ENCODE measurements around the gene MAML1. TPM values are rescaled to one million over a fixed set of nuclear protein-coding genes. Genes with fewer than 3 reads are reported as not detected.
A peak's percentile ranks its signal among the peaks of the same experiment; 100 is the strongest.
"Not testable (repeated sequence)": the region's sequence is repeated elsewhere in the genome, so short reads cannot be mapped to it uniquely, and the experiment has no call there.

MAML1 gene
- total RNA-seq (2014; rRNA removed; shearing (Covaris generic)) (8.0 and 9.5 TPM in 2 replicates), polyA plus RNA-seq (2016; fragmentation: Nextera tagmentation; extraction: Ambion mirVana) (5.8 and 6.3 TPM in 2 replicates)

GRCh38 chr5:179732412-179732917 is at the start of gene MAML1:
TSS of gene MAML1 (plus strand) at chr5:179732822. CDS start at chr5:179733113, 291 bp downstream.
- H3K4me3 ChIP-seq: peak within 1 kb of the TSS; percentile 84
- H3K27ac ChIP-seq: peak within 1 kb of the TSS; percentile 82
- TF ChIP-seq EZH2 (IDR thresholded peaks at IDR 0.05; ENCODE audit: insufficient read depth, poor library complexity, severe bottlenecking) (no peak), EZH2phosphoT487 (IDR thresholded peaks at IDR 0.05; ENCODE audit: insufficient read depth, low read depth) (no peak)
- H3K4me2 ChIP-seq (ENCODE audit: unreplicated experiment): peak within 1 kb of the TSS; percentile 97
- peaks cover 4% of the 10 kb centered on the region; the same call in 1 of the 2 replicates for H4K20me1 ChIP-seq (ENCODE audit: insufficient read depth)
- H3K9me2 ChIP-seq (ENCODE audit: insufficient read depth): no peaks in the 10 kb centered on the region
- H3K36me3 ChIP-seq (ENCODE audit: low read depth): peaks cover 32% of the 10 kb centered on the region
- H2AFZ ChIP-seq: peak within 1 kb of the TSS; percentile 70
- H3K79me2 ChIP-seq (ENCODE audit: insufficient read depth): peaks cover 58% of the 10 kb centered on the region
- peak; percentile 100 for DNase-seq
- H3K9me3 ChIP-seq (ENCODE audit: low read depth): no peaks in the 10 kb centered on the region
- peaks cover 60% of the 10 kb centered on the region for H3F3A ChIP-seq (ENCODE audit: insufficient read depth)
- 1% methylated on average over 36 to 41 of the region's 41 CpGs for WGBS, 2 experiments (ENCODE audit: low coverage in 1 of 2, low lambda C conversion rate in 2 of 2, missing lambda C conversion rate in 2 of 2)
- in situ Hi-C loops (cut with MboI): no loop called here
- H3K9ac ChIP-seq: peak within 1 kb of the TSS; percentile 89
- H3K4me1 ChIP-seq (ENCODE audit: insufficient read depth): peaks cover 14% of the 10 kb centered on the region
- H3K27me3 ChIP-seq (replicated peaks; ENCODE audit: insufficient read depth): no peaks in the 10 kb centered on the region

- in situ Hi-C loops (cut with MboI): not testable (repeated sequence)
- WGBS, 2 experiments (ENCODE audit: low coverage in 1 of 2, low lambda C conversion rate in 2 of 2, missing lambda C conversion rate in 2 of 2): 86 to 90% methylated on average over 7 to 9 of the region's 9 CpGs
Measured at GRCh38 chr5:179689212-179689611, 43.4 kb upstream of the MAML1 start.

GRCh38 chr5:179694561-179694960 is 38.1 kb upstream of the MAML1 start:
- in situ Hi-C loops (cut with MboI): no loop called here

More at GRCh38 chr5:179689212-179689611, 43.4 kb upstream of the MAML1 start:
- not testable (repeated sequence) for H4K20me1 ChIP-seq (ENCODE audit: insufficient read depth); H3K27me3 ChIP-seq (replicated peaks; ENCODE audit: insufficient read depth); H3K27ac ChIP-seq; DNase-seq; H3K9me3 ChIP-seq (ENCODE audit: low read depth); H3K36me3 ChIP-seq (ENCODE audit: low read depth); H3F3A ChIP-seq (ENCODE audit: insufficient read depth); H3K9ac ChIP-seq; H3K9me2 ChIP-seq (ENCODE audit: insufficient read depth); H3K4me3 ChIP-seq; H3K4me1 ChIP-seq (ENCODE audit: insufficient read depth); H3K79me2 ChIP-seq (ENCODE audit: insufficient read depth); H2AFZ ChIP-seq; H3K4me2 ChIP-seq (ENCODE audit: unreplicated experiment)

GRCh38 chr5:179696603-179697002 is 36.0 kb upstream of the MAML1 start:
- Histone ChIP-seq H3K79me2 (ENCODE audit: insufficient read depth) (peaks cover 33% of the 10 kb centered on the region), H3K4me2 (ENCODE audit: unreplicated experiment) (no peak overlapping the region), H3K27ac (no peak overlapping the region), H3K9me3 (ENCODE audit: low read depth) (no peaks in the 10 kb centered on the region), H4K20me1 (ENCODE audit: insufficient read depth) (0 out of 2 replicates have a peak, but pooled peaks cover 4% of the 10 kb centered on the region), H3K4me1 (ENCODE audit: insufficient read depth) (peaks cover 8% of the 10 kb centered on the region; the same call in 1 of the 2 replicates), H3K9me2 (ENCODE audit: insufficient read depth) (no peaks in the 10 kb centered on the region), H2AFZ (no peak overlapping the region), H3F3A (ENCODE audit: insufficient read depth) (peaks cover 4% of the 10 kb centered on the region; the same call in 1 of the 2 replicates), H3K27me3 (replicated peaks; ENCODE audit: insufficient read depth) (no peaks in the 10 kb centered on the region), H3K36me3 (ENCODE audit: low read depth) (peaks cover 4% of the 10 kb centered on the region; the same call in 1 of the 2 replicates), H3K4me3 (no peak overlapping the region), H3K9ac (no peak overlapping the region)
- 87 to 88% methylated on average over 3 of the region's 3 CpGs for WGBS, 2 experiments (ENCODE audit: low coverage in 1 of 2, low lambda C conversion rate in 2 of 2, missing lambda C conversion rate in 2 of 2)
- TF ChIP-seq EZH2phosphoT487 (IDR thresholded peaks at IDR 0.05; ENCODE audit: insufficient read depth, low read depth): no peak
- TF ChIP-seq EZH2 (IDR thresholded peaks at IDR 0.05; ENCODE audit: insufficient read depth, poor library complexity, severe bottlenecking): no peak
- no peak for DNase-seq
- in situ Hi-C loops (cut with MboI): no loop called here

More at GRCh38 chr5:179694561-179694960, 38.1 kb upstream of the MAML1 start:
- no peak for DNase-seq
- Histone ChIP-seq H3K36me3 (ENCODE audit: low read depth) (no peaks in the 10 kb centered on the region), H3K4me2 (ENCODE audit: unreplicated experiment) (no peak overlapping the region), H3K9me3 (ENCODE audit: low read depth) (no peaks in the 10 kb centered on the region), H3K9ac (no peak overlapping the region), H3K4me1 (ENCODE audit: insufficient read depth) (peaks cover 8% of the 10 kb centered on the region; the same call in 1 of the 2 replicates), H4K20me1 (ENCODE audit: insufficient read depth) (no peaks in the 10 kb centered on the region), H3F3A (ENCODE audit: insufficient read depth) (0 out of 2 replicates have a peak, but pooled peaks cover 3% of the 10 kb centered on the region), H3K27ac (no peak overlapping the region), H2AFZ (no peak overlapping the region), H3K79me2 (ENCODE audit: insufficient read depth) (peaks cover 13% of the 10 kb centered on the region), H3K4me3 (no peak overlapping the region), H3K9me2 (ENCODE audit: insufficient read depth) (no peaks in the 10 kb centered on the region), H3K27me3 (replicated peaks; ENCODE audit: insufficient read depth) (no peaks in the 10 kb centered on the region)
- 73 to 74% methylated on average over 6 of the region's 6 CpGs for WGBS, 2 experiments (ENCODE audit: low coverage in 1 of 2, low lambda C conversion rate in 2 of 2, missing lambda C conversion rate in 2 of 2)
- no peak for TF ChIP-seq EZH2 (IDR thresholded peaks at IDR 0.05; ENCODE audit: insufficient read depth, poor library complexity, severe bottlenecking)
- TF ChIP-seq EZH2phosphoT487 (IDR thresholded peaks at IDR 0.05; ENCODE audit: insufficient read depth, low read depth): no peak

Measured in GM23248 (cell line).